Mesenchymal stem cell (in vitro differentiated cells and primary cell): ENCODE results near the gene HMMR.

Experiments
- DNase-seq: peaks from one replicate; pipeline ENCODE4 v3.0.0-alpha.2; 2013
- H2AFZ ChIP-seq: one replicate; pipeline ENCODE4 v1.6.1; 2013; ENCODE audit warnings: low read depth, mild to moderate bottlenecking, control low read depth, inconsistent platforms, low read length, moderate library complexity
- H2AK5ac ChIP-seq: 2 replicates; pipeline ENCODE4 v1.6.1; 2013; ENCODE audit warnings: low read length, moderate library complexity, mild to moderate bottlenecking, inconsistent platforms; ENCODE audit not compliant: severe bottlenecking
- H2BK120ac ChIP-seq: one replicate; pipeline ENCODE4 v1.6.1; 2013; ENCODE audit warnings: low read depth, mild to moderate bottlenecking, inconsistent platforms, low read length, moderate library complexity
- H2BK12ac ChIP-seq, 2 experiments: one replicate each; pipeline ENCODE4 v1.6.1; 2013; ENCODE audit warnings: inconsistent platforms in 2 of 2, low read length in 2 of 2, mild to moderate bottlenecking in 2 of 2, moderate library complexity in 2 of 2, control low read depth in 1 of 2
- H2BK15ac ChIP-seq: one replicate; pipeline ENCODE4 v1.6.1; 2013; ENCODE audit warnings: mild to moderate bottlenecking, low read depth, inconsistent platforms; ENCODE audit not compliant: poor library complexity, severe bottlenecking
- H2BK5ac ChIP-seq: 2 replicates; pipeline ENCODE4 v1.6.1; 2013; ENCODE audit warnings: low read depth, mild to moderate bottlenecking, low read length, control low read depth, inconsistent platforms; ENCODE audit not compliant: poor library complexity, severe bottlenecking
- H3K14ac ChIP-seq, 2 experiments: one replicate each; pipeline ENCODE4 v1.6.1; 2013; ENCODE audit warnings: inconsistent platforms in 2 of 2, low read length in 2 of 2, control low read depth in 1 of 2, mild to moderate bottlenecking in 1 of 2, moderate library complexity in 1 of 2
- H3K18ac ChIP-seq, 2 experiments: one replicate each; pipeline ENCODE4 v1.6.1; 2013; ENCODE audit warnings: inconsistent platforms in 2 of 2, low read length in 2 of 2, control low read depth in 1 of 2, low read depth in 1 of 2, mild to moderate bottlenecking in 1 of 2
- H3K23ac ChIP-seq, 2 experiments: one replicate each; pipeline ENCODE4 v1.6.1; 2013; ENCODE audit warnings: inconsistent platforms in 2 of 2, low read length in 2 of 2, mild to moderate bottlenecking in 2 of 2, moderate library complexity in 2 of 2, control low read depth in 1 of 2
- H3K27ac ChIP-seq: 2 replicates; pipeline ENCODE4 v1.5.1; 2013; ENCODE audit warnings: mild to moderate bottlenecking, moderate library complexity, low read length, control low read depth, inconsistent platforms; ENCODE audit not compliant: poor library complexity, severe bottlenecking
- H3K27me3 ChIP-seq, 2 experiments: 2 replicates each; pipeline versions ENCODE4 v1.6.1 to v1.7.0; 2013; ENCODE audit warnings: low read length in 2 of 2, mild to moderate bottlenecking in 2 of 2, moderate library complexity in 2 of 2, control low read depth in 1 of 2, inconsistent platforms in 1 of 2; ENCODE audit not compliant: control insufficient read depth in 1 of 2, insufficient read depth in 1 of 2
- H3K36me3 ChIP-seq, 2 experiments: 2 replicates each; pipeline versions ENCODE4 v1.6.1 to v1.7.0; 2013; ENCODE audit warnings: low read length in 2 of 2, control low read depth in 1 of 2, inconsistent platforms in 1 of 2, low read depth in 1 of 2, mild to moderate bottlenecking in 1 of 2; ENCODE audit not compliant: insufficient read depth in 2 of 2, control insufficient read depth in 1 of 2
- H3K4ac ChIP-seq, 2 experiments: one replicate each; pipeline ENCODE4 v1.6.1; 2013; ENCODE audit warnings: inconsistent platforms in 2 of 2, low read length in 2 of 2, mild to moderate bottlenecking in 2 of 2, moderate library complexity in 2 of 2, control low read depth in 1 of 2, low read depth in 1 of 2
- H3K4me1 ChIP-seq: 2 replicates; pipeline ENCODE4 v1.6.1; 2013; ENCODE audit warnings: low read depth, low read length, control low read depth; ENCODE audit not compliant: control insufficient read depth, insufficient read depth
- H3K4me2 ChIP-seq: 2 replicates; pipeline ENCODE4 v1.6.1; 2013; ENCODE audit warnings: low read length, mild to moderate bottlenecking, inconsistent platforms; ENCODE audit not compliant: poor library complexity, severe bottlenecking
- H3K4me3 ChIP-seq, 2 experiments: 2 replicates each; pipeline versions ENCODE4 v1.5.1 to v1.7.0; 2013; ENCODE audit warnings: low read length in 2 of 2, mild to moderate bottlenecking in 2 of 2, control low read depth in 1 of 2, low read depth in 1 of 2; ENCODE audit not compliant: insufficient read depth in 1 of 2
- H3K79me1 ChIP-seq: replicated peaks from 2 replicates; pipeline ENCODE4 v1.6.1; 2013; ENCODE audit warnings: mild to moderate bottlenecking, control low read depth, low read length, inconsistent platforms; ENCODE audit not compliant: poor library complexity, severe bottlenecking
- H3K9ac ChIP-seq: 2 replicates; pipeline ENCODE4 v1.7.0; 2013; ENCODE audit warnings: mild to moderate bottlenecking, low read length, moderate library complexity
- H3K9me3 ChIP-seq: 2 replicates; pipeline ENCODE4 v1.7.0; 2013; ENCODE audit warnings: mild to moderate bottlenecking, low read length; ENCODE audit not compliant: control insufficient read depth
- H4K8ac ChIP-seq: one replicate; pipeline ENCODE4 v1.6.1; 2013; ENCODE audit warnings: inconsistent platforms, mild to moderate bottlenecking, low read length, moderate library complexity
- H4K91ac ChIP-seq: one replicate; pipeline ENCODE4 v1.6.1; 2013; ENCODE audit warnings: mild to moderate bottlenecking, low read length, inconsistent platforms
- WGBS: methylation state at CpG from one replicate; pipeline ENCODE4 v1.1.7; 2013; ENCODE audit warnings: mixed read lengths; 5-methylcytosine and 5-hydroxymethylcytosine counted together

The HMMR gene

GRCh38 chr5:163502521-163502920 is 42.1 kb downstream of the HMMR start:
- H2BK120ac ChIP-seq = no peak overlapping the region
- H3K4me3 ChIP-seq = peak overlapping the region in 1 of 2 experiments; percentile 89
- no peak overlapping the region for H3K14ac ChIP-seq
- no peak overlapping the region for H2AK5ac ChIP-seq
- peak overlapping the region; percentile 21 to 47 for H3K18ac ChIP-seq
- H3K9me3 ChIP-seq = no peaks in the 10 kb centered on the region
- H3K27me3 ChIP-seq = no peaks in the 10 kb centered on the region
- no peaks in the 10 kb centered on the region for H3K36me3 ChIP-seq
- H3K79me1 ChIP-seq = no peaks in the 10 kb centered on the region
- DNase-seq = no peak
- peak overlapping the region; percentile 37 for H3K4me2 ChIP-seq
- H2BK12ac ChIP-seq = no peak overlapping the region
- H3K27ac ChIP-seq = peak overlapping the region; percentile 73
- peak overlapping the region in 1 of 2 experiments; percentile 73 for H3K4ac ChIP-seq
- H4K91ac ChIP-seq = no peak overlapping the region
- WGBS = 90% methylated on average over 6 of the region's 8 CpGs
- peak overlapping the region; percentile 94 for H3K9ac ChIP-seq
- H3K23ac ChIP-seq = no peak overlapping the region
- no peak overlapping the region for H2BK15ac ChIP-seq
- H2BK5ac ChIP-seq = no peak overlapping the region
- peak overlapping the region; percentile 55 for H4K8ac ChIP-seq
- no peaks in the 10 kb centered on the region for H3K4me1 ChIP-seq
- H2AFZ ChIP-seq = peak overlapping the region; percentile 39

- no peak overlapping the region for H4K91ac ChIP-seq
- under 1% methylated on average over 14 of the region's 17 CpGs for WGBS
- no peak overlapping the region for H4K8ac ChIP-seq
- no peaks in the 10 kb centered on the region for H3K4me1 ChIP-seq
- H3K4ac ChIP-seq = peak overlapping the region in 1 of 2 experiments; percentile 51
- peak overlapping the region; percentile 10 for H2AFZ ChIP-seq
- no peaks in the 10 kb centered on the region for H3K27me3 ChIP-seq
- DNase-seq = peak; percentile 84
- no peak overlapping the region for H3K18ac ChIP-seq
- no peak overlapping the region for H3K23ac ChIP-seq
- peaks cover 0 to 2% of the 10 kb centered on the region in 2 experiments for H3K36me3 ChIP-seq
- peak overlapping the region; percentile 94 for H3K9ac ChIP-seq
- H3K4me3 ChIP-seq = peak overlapping the region; percentile 48 to 89
- peak overlapping the region; percentile 93 for H3K4me2 ChIP-seq
- H2BK15ac ChIP-seq = no peak overlapping the region
- no peaks in the 10 kb centered on the region for H3K79me1 ChIP-seq
- no peak overlapping the region for H2BK5ac ChIP-seq
- H2AK5ac ChIP-seq = no peak overlapping the region
- H3K14ac ChIP-seq = no peak overlapping the region
- peak overlapping the region; percentile 87 for H3K27ac ChIP-seq
- no peak overlapping the region for H2BK12ac ChIP-seq
- no peaks in the 10 kb centered on the region for H3K9me3 ChIP-seq
- H2BK120ac ChIP-seq = peak overlapping the region; percentile 19
These were observed 43.0 kb downstream of the HMMR start for GRCh38 chr5:163503106-163504078.

GRCh38 chr5:163504079-163504931 is 43.9 kb downstream of the HMMR start:
- no peaks in the 10 kb centered on the region for H3K79me1 ChIP-seq
- H3K27ac ChIP-seq = peak overlapping the region; percentile 87
- peak overlapping the region; percentile 8 for H2BK120ac ChIP-seq
- H2BK5ac ChIP-seq = peak overlapping the region; percentile 73
- peak; percentile 80 for DNase-seq
- H3K23ac ChIP-seq = peak overlapping the region in 1 of 2 experiments; percentile 40
- no peak overlapping the region for H2BK12ac ChIP-seq
- peak overlapping the region; percentile 93 for H3K4me2 ChIP-seq
- 1% methylated on average over 18 of the region's 27 CpGs for WGBS
- H2BK15ac ChIP-seq = no peak overlapping the region
- peak overlapping the region in 1 of 2 experiments; percentile 89 for H3K4me3 ChIP-seq
- H3K36me3 ChIP-seq = peaks cover 0 to 2% of the 10 kb centered on the region in 2 experiments
- peak overlapping the region; percentile 94 for H3K9ac ChIP-seq
- no peaks in the 10 kb centered on the region for H3K27me3 ChIP-seq
- peak overlapping the region in 1 of 2 experiments; percentile 97 for H3K4ac ChIP-seq
- peak overlapping the region; percentile 85 to 86 for H3K18ac ChIP-seq
- no peak overlapping the region for H2AFZ ChIP-seq
- peak overlapping the region in 1 of 2 experiments; percentile 74 for H3K14ac ChIP-seq
- H4K8ac ChIP-seq = peak overlapping the region; percentile 77
- H4K91ac ChIP-seq = no peak overlapping the region
- H3K9me3 ChIP-seq = no peaks in the 10 kb centered on the region
- H3K4me1 ChIP-seq = peaks cover 1% of the 10 kb centered on the region
- no peak overlapping the region for H2AK5ac ChIP-seq
